ENCODE results near the gene UBN2.

DNA sequence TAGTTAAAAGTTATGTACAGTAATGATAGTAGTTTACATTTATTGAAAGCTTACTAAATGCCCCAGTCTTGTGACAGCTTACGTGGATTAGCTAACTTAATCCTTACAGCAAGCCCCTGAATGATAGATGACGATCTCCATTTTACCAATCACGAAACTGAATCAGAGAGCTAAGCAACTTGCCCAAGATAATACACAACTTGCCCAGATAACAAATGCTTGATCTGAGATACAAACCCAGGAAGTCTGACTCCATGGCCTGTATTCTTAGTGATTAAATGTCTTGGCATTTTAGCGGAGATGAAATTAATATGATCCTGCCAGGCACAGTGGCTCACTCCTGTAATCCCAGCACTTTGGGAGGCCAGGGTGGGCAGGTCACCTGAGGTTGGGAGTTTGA lies 63.2 kb downstream of the UBN2 start:
- TF ChIP-seq CTCF (IDR thresholded peaks at IDR 0.05) (no peak), POLR2A (IDR thresholded peaks at IDR 0.05) (no peak)

Data from esophagus squamous epithelium (tissue), 4 donors.